HFFc6 (cell line): Measurements from ENCODE around the gene DCAF12. TPM values are rescaled to one million over a fixed set of nuclear protein-coding genes. Genes with fewer than 3 reads are reported as not detected.

Experiments used
- DNase-seq: peaks from one replicate; pipeline ENCODE4 v3.0.0-alpha.2; 2018
- H3K27ac Mint-ChIP-seq: 2 replicates; pipeline ENCODE4 v1.8.0; 2020; ENCODE audit warnings: mild to moderate bottlenecking, mixed read lengths
- H3K27me3 Mint-ChIP-seq: 2 replicates; pipeline ENCODE4 v1.8.0; 2021; ENCODE audit warnings: mild to moderate bottlenecking, moderate library complexity, mixed read lengths; ENCODE audit not compliant: insufficient read depth
- H3K36me3 Mint-ChIP-seq: 2 replicates; pipeline ENCODE4 v1.8.0; 2021; ENCODE audit warnings: low read depth, mixed read lengths
- H3K4me1 Mint-ChIP-seq: 2 replicates; pipeline ENCODE4 v1.8.0; 2020; ENCODE audit warnings: low read depth, mixed read lengths
- H3K4me3 Mint-ChIP-seq: 2 replicates; pipeline ENCODE4 v1.8.0; 2020; ENCODE audit warnings: mild to moderate bottlenecking, moderate library complexity, mixed read lengths
- H3K9me3 Mint-ChIP-seq: 2 replicates; pipeline ENCODE4 v1.8.0; 2020; ENCODE audit warnings: mild to moderate bottlenecking, mixed read lengths
- total RNA-seq, 6 experiments: library from RNA; stranded (reverse); fragmentation: NEBNext Ultra II Directional; extraction: Animal tissue kit (Norgen Biotek cat#: 25700); gene quantifications; 2 replicates in 1 of 6; 3 replicates in 5 of 6; pipeline ENCODE4 v1.2.3, GENCODE V29; 2021
- TF ChIP-seq, protein P1 (sequence below): fragments of 200-600 bp; sonication (generic); IDR thresholded peaks from 2 replicates; pipeline ENCODE4 v1.5.0; 2021; ENCODE audit warnings: antibody characterized with exemption, mild to moderate bottlenecking

Gene DCAF12
- total RNA-seq, 6 experiments from 2014 or later: 18.0 to 23.2 (median 19.1) TPM

- no peaks in the 10 kb centered on the region for H3K9me3 Mint-ChIP-seq
- H3K27me3 Mint-ChIP-seq: 0 out of 2 replicates have a peak, but pooled peaks cover 2% of the 10 kb centered on the region
- TF ChIP-seq, protein P1, sequence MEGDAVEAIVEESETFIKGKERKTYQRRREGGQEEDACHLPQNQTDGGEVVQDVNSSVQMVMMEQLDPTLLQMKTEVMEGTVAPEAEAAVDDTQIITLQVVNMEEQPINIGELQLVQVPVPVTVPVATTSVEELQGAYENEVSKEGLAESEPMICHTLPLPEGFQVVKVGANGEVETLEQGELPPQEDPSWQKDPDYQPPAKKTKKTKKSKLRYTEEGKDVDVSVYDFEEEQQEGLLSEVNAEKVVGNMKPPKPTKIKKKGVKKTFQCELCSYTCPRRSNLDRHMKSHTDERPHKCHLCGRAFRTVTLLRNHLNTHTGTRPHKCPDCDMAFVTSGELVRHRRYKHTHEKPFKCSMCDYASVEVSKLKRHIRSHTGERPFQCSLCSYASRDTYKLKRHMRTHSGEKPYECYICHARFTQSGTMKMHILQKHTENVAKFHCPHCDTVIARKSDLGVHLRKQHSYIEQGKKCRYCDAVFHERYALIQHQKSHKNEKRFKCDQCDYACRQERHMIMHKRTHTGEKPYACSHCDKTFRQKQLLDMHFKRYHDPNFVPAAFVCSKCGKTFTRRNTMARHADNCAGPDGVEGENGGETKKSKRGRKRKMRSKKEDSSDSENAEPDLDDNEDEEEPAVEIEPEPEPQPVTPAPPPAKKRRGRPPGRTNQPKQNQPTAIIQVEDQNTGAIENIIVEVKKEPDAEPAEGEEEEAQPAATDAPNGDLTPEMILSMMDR: no peak
- H3K36me3 Mint-ChIP-seq: no peaks in the 10 kb centered on the region
- no peak overlapping the region for H3K27ac Mint-ChIP-seq
- no peak overlapping the region for H3K4me3 Mint-ChIP-seq
- DNase-seq: peak; percentile 28
- peaks cover 19% of the 10 kb centered on the region for H3K4me1 Mint-ChIP-seq
These were observed 36.9 kb upstream of the DCAF12 start for GRCh38 chr9:34163434-34163833.

DNA sequence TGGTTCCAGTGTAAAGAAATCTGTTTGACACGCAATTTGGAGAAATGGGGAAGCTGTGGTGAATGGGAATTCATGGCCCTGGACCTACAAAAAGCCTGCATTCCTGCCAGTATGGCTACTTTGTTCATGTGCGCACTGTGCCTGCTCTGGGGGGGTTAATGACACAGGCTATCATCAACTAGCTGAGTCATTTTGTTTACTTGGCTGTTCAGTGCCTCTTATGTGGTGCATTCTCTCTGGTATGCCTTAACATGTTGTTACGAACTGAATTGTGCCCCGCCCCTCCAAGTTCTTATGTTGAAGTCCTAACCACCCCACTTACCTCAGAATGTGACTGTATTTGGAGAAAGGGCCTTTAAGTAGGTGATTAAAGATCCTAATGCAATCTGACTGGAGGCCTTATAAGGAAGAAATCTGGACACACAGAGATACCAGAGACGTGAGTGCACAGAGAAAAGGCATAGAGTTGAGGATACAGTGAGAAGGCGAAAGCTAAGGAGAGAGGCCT lies 31.9 kb upstream of the DCAF12 start:
- DNase-seq: peak; percentile 74
- Mint-ChIP-seq H3K27ac (peak overlapping the region; percentile 61), H3K36me3 (no peaks in the 10 kb centered on the region), H3K9me3 (no peaks in the 10 kb centered on the region), H3K27me3 (peaks cover 2% of the 10 kb centered on the region), H3K4me1 (peaks cover 16% of the 10 kb centered on the region), H3K4me3 (no peak overlapping the region)
- TF ChIP-seq, protein P1: no peak

DNA sequence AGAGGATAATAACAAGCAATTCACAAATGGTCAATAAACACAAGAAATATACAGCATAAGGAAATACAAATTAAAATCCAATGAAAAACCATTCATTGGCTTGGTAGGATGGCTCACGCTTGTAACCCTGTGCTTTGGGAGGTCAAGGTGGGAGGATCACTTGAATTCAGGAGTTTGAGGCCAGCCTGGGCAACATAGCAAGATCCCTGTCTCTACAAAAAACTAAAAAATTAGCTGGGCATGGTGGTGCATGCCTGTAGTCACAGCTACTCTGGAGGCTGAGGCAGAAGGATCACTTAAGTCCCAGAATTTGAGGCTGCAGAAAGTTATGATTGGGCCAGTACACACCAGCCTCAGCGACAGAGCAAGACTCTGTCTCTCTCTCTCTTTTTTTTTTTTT lies 31.4 kb upstream of the DCAF12 start:
- Mint-ChIP-seq H3K9me3 (no peaks in the 10 kb centered on the region), H3K4me1 (peaks cover 13% of the 10 kb centered on the region), H3K4me3 (no peak overlapping the region), H3K36me3 (no peaks in the 10 kb centered on the region), H3K27me3 (peaks cover 2% of the 10 kb centered on the region), H3K27ac (peak overlapping the region; percentile 61)
- TF ChIP-seq, protein P1: no peak
- DNase-seq: no peak

DNA sequence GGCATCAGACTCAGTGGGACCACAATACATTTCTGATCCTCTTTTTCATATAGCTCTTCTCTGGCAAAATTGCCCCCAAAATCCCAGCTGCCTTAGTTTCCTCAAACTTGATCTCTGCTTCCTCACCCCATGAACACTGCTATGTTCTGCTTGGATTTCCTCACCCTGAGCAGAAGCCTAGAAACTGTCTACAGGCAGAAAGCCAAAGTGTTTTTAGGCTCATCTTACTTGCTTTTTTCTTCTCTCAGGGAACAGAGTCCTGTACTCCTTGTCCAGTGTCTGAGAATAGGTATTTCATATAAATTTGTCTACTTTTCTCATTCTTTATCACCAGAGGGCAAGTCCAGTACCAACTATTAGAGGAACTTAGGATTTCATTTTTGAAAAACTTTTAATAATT lies 30.8 kb upstream of the DCAF12 start:
- DNase-seq: no peak
- Mint-ChIP-seq H3K4me3 (no peak overlapping the region), H3K27me3 (peaks cover 2% of the 10 kb centered on the region), H3K27ac (no peak overlapping the region), H3K4me1 (peaks cover 13% of the 10 kb centered on the region), H3K36me3 (no peaks in the 10 kb centered on the region), H3K9me3 (no peaks in the 10 kb centered on the region)
- TF ChIP-seq, protein P1: no peak

GRCh38 chr9:34154057-34154456 lies 27.6 kb upstream of the DCAF12 start:
- H3K27me3 Mint-ChIP-seq: peaks cover 5% of the 10 kb centered on the region
- H3K4me3 Mint-ChIP-seq: no peak overlapping the region
- peaks cover 11% of the 10 kb centered on the region for H3K4me1 Mint-ChIP-seq
- no peak for DNase-seq
- H3K27ac Mint-ChIP-seq: no peak overlapping the region
- no peaks in the 10 kb centered on the region for H3K9me3 Mint-ChIP-seq
- no peaks in the 10 kb centered on the region for H3K36me3 Mint-ChIP-seq
- TF ChIP-seq, protein P1: no peak

GRCh38 chr9:34151398-34151797 lies 24.9 kb upstream of the DCAF12 start:
- no peak overlapping the region for H3K27ac Mint-ChIP-seq
- H3K4me1 Mint-ChIP-seq: no peaks in the 10 kb centered on the region
- TF ChIP-seq, protein P1: no peak
- DNase-seq: no peak
- no peak overlapping the region for H3K4me3 Mint-ChIP-seq
- no peaks in the 10 kb centered on the region for H3K36me3 Mint-ChIP-seq
- peaks cover 5% of the 10 kb centered on the region for H3K27me3 Mint-ChIP-seq
- H3K9me3 Mint-ChIP-seq: no peaks in the 10 kb centered on the region
